HG03280 (cell line): ENCODE measurements around the gene NSMF.
"Not testable (repeated sequence)": the region's sequence is repeated elsewhere in the genome, so short reads cannot be mapped to it uniquely, and the experiment has no call there.

Source experiments
- ATAC-seq: cut with Tn5 transposase; IDR thresholded peaks from one replicate; pipeline ENCODE4 v1.9.1; 2021; ENCODE audit warnings: mild to moderate bottlenecking, moderate library complexity; ENCODE audit not compliant: unreplicated experiment

The NSMF gene

DNA sequence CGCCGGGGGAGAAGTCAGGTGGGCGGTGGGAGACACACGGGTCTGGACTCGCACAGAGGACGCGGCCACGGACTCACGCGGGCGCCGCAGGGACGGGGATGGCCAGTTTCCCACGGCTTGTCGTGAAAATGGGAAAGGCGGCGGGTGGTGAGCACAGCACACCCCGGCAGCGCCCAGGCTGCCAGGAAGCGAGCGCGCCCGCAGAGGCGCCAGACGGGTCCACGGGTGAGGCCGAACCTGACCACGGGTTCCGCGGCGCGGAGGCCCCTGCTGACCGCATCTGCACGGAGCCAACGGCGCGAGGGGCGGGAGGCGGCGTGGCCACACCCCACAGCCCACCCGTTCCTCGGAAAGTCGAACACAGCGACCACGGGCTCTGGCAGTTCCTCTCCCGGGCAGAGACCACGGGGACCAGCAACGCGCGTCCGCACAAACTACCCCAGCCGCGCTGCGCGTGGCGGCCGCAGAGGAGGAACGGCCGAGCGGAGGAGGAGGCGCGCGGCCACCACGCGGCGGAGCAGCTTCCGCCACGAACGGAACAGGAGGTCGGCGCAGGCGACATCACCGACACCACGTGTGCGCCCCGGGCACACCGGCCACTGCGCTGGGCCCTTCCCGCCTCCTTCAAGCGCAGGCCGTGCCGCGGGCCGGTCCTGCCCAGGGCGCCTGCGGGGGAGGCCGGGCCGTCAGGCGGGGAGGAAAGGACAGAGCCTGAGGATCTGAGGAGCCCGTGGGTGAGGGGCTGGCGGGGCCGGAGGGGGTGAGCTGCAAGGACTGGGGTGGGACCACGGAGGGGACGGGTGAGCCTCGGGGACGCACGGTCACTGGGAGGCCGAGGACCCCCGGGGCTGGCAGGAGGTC, 41.7 kb downstream of the NSMF start:
- ATAC-seq = no peak

DNA sequence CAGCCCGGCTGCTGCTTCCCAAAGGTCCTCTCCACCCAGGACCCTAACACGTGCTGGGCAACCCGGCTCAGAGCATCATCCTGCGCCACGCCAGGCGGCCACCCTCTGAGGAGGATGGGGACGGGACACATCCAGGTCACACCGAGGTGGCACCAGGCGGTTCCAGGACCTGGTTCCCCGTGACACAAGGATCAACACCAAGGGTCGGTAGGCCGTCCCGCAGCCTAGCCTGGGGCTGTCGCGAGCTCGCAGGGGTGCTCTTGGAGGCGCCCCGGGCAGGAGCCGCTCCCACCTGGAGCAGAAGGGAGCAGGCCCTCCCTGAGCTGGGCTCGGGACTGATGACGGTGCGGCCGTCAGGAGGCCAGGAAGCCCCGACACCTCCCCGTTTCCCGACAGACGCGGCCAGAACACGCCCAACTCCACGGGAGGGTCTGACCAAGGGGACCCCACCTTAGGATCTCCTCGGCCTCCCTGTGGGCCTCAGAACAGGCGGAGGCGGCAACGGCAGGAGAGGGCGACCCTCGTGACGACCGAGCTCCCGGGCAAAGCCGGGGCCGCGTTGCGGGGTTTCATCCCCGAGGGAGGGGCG, 42.5 kb downstream of the NSMF start:
- ATAC-seq = no peak

DNA sequence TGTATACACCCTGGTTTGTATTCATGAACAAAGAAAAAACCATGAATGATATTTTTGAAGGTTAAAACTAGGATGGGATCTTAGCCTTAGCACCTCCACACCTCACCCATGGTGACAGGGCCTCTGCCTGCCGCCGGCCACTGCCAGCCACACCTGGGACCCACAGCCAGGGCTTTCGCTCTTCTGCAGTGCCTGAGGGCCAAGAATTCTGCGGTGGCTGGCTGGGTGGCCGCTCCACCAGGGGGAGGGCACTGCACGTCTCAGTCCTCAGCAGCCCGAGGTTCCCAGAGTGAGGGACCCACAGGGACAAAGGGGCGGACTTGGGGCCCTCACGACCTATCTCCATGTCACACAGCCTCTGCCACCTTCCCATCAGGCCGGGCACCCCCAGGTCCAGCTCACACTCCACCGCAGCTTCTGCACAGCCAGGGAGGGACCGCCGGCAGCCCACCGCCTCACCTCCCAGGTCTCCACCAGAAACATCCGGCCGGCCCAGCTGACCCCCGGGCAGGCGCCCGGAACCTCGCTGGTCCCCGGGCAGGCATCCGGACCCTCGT, 43.0 kb downstream of the NSMF start:
- no peak for ATAC-seq

DNA sequence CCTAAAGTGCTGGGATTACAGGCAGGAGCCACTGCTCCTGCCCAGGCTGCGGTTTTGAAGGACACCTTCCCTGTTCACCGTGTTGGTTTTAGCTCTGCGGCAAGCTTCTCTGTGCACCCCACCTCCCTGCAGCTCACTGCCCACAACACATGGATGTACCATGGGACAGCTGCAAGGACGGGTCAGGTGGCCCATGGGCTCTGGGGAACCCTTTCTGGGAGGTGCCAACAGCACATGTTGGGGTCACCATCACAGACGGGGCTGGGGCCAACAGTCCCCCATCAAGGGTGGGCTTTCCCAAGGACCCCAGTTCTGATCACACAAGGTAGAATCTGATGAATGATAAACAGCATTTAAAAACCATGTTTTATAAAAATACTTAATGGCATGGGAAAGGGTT, 43.7 kb downstream of the NSMF start:
- ATAC-seq = no peak

DNA sequence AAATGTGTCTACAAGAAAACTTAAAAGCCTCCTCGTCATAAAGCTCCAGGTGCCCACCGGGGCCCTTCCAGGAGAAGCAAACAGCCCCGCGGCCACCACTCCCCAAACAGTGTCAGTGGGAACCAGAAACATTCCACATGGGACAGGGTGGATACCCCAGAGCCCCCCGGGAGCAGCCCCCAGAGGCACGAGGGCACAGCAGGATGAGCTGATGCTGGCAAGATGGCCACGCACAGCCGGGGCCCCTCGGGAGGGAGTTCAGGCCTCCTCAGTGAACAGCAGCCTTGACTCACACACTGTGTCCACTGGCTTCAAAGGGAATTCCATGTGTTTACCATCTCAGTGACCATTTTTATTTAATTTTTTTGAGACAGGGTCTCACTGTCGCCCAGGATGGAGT, 46.7 kb downstream of the NSMF start:
- no peak for ATAC-seq

DNA sequence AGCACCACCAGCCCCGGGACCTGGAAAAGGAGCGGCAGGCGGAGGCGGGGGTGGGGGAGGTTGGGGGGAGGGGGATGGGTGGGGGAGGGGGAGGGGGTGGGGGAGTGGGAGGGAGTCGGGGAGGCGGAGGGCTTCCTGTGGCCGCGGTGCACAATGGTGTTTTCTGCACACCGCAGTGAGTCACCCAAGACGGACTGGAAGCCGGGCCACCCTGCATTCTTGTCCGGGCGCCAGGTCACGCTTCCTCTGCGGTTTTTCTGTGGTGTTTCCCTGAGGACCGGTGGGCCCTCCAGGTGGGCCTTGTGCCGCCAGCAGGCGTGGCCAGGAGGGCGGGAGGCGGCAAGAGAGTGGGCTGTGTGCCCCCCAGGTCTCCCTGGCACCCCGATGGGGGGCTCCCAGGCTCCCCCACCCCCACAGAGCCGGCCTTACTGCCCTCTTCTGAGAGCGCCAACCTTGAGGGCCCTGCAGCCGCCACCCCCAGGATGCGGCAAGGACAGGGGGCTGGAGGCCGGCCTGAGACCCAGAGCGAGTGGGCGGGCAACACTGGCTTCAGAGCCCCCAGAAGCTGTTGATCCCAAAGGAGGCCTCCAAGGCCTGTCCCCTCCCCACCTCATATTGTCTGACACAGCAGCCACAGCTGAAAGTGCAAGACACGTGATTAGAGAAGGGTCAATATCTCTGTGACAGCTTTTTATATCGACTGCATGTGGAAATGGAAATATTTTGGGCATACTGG, 47.3 kb downstream of the NSMF start:
- ATAC-seq = no peak

DNA sequence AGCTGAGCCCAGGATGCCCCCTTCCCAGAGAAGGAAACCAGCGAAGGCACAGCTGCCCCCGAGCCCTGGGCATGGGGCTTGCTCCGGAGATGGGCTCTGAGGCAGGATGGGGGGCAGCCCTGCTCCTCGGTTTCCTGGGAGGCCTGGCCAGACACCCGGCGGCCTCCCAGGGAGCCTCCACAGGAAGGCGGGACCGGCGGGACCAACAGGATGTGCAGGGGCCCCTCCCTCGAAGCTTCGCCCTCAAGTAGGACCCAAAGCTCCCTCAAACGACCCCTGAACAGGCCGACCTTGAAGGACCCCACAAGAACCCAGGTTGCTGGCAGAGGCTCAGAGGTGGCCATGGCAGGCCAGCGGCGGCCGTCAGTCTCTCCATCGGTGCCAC, 47.9 kb downstream of the NSMF start:
- no peak for ATAC-seq

DNA sequence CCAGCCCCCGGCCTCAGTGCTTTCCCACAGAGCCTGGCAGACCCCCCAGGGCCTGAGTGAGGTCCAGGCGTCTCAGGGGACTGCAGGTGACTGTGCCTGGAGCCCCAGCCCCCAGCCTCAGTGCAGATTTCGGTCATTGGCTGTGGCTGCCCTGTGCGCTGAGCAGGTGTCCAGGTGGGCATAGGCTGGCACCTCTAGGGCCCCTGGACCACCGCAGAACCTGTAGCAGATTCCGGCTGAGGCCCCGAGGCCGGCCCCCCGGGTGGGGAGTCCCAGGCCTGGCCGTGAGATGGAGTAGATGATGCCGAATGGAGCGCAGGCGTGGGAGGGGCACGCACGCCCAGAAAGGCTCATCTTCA, 48.3 kb downstream of the NSMF start:
- no peak for ATAC-seq

DNA sequence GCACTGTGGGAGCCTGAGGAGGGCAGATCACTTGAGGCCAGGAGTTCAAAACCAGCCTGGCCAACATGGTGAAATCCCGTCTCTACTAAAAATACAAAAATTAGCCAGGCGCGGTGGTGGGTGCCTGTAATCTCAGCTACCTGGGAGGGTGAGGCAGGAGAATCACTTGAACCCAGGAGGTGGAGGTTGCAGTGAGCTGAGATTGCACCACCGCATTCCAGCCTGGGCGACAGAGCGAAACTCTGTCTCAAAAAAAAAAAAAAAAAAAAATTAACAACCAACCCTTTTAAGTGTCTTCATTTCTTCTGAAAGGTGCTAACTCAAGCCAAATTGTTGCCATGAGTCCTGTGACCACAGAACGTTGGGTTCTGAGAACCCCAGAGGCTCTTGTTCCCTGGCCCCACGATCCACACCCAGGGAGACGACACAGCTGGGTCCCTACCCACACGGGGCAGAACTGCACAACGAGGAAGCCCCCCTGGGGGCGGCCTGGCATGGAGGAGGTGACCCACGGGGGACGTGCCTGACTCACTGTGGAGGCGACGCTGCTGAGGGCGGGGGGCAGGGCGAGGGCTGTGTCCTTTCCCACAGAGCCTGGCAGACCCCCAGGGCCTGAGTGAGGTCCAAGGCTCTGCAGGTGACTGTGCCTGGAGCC, 48.8 kb downstream of the NSMF start:
- ATAC-seq = not testable (repeated sequence)

DNA sequence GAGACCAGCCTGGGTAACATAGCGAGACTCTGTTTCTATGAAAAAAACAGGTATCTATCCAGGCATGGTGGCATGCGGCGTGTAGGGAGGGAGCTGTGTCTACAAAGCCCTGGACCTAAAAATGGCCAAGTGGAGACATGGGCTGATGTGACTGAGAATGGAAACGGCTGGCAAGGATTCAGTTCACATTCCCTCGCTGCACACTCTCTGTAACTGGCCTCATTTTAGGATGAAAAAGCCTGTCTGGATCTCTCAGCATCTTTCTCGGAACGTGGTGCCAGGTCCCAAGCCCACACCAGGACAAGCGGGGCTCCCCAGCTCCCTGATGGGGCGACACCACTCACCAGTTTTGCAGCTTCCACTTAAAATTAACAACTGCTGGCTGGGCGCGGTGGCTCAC, 49.6 kb downstream of the NSMF start:
- no peak for ATAC-seq

DNA sequence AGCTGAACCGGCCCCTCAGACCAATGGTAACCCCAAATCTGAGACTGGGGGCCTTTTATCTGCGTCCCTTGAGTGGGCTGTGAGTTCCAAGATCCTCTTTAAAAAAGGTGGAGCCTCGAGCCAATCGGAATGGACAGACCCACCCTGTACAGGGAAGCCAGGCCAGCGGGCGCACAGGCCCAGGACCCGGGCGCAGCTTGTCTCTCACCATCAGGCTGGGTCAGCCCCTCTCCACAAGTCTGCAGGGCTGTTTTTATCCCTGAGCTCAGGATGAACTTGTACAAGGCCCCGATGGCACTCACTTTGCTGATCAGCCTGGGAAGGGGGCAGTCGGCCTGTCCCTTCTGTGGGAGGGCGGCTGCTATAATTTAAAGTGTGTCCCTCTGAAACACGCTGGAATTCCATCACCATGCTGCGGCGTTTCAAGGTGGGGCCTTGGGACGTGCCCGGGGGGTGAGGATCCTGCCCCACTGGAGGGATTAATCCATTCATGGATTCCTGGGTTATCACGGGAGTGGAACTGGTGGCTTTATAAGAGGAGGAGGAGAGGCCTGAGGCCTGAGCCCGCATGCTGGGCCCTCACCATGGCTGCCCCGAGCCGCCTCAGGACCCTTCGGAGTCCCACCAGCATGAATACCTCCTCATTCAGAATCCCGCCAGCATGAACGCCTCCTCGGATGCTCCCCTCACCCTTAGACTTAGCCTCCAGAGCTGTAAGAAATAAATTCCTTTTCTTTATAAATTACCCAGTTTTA, 50.3 kb downstream of the NSMF start:
- no peak for ATAC-seq

DNA sequence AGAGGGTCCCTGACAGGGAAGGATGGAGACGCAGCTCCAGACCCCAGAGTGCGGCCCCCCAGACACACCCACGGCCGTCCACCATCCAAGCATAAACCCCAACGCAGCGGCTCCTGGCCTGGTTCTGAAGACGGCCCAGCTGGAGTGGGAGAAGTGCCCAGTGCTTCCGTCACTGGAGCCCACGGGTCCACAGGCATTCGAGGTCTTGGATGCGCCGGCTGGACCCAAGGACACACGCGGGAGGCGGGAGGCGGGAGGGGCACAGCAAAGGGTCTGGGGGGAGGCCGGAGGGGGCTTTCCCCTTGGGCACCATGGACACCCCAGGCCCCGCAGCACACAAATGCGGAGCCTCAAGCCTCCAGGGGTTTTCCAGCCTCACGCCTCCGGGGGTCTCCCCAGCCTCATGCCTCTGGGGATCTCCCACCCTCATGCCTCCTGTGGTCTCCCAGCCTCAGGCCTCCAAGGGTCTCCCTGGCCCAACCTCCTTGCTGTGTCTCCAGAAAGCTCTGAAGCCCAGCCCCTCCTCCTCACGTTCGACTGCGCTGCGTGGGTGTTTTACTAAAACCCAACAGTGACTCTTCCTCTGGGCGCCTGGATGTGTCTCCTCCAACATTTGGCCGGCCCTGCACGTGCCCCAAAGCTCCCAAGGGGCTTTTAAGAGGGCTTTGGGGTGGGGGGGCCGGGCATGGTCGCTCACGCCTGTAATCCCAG, 51.4 kb downstream of the NSMF start:
- no peak for ATAC-seq

DNA sequence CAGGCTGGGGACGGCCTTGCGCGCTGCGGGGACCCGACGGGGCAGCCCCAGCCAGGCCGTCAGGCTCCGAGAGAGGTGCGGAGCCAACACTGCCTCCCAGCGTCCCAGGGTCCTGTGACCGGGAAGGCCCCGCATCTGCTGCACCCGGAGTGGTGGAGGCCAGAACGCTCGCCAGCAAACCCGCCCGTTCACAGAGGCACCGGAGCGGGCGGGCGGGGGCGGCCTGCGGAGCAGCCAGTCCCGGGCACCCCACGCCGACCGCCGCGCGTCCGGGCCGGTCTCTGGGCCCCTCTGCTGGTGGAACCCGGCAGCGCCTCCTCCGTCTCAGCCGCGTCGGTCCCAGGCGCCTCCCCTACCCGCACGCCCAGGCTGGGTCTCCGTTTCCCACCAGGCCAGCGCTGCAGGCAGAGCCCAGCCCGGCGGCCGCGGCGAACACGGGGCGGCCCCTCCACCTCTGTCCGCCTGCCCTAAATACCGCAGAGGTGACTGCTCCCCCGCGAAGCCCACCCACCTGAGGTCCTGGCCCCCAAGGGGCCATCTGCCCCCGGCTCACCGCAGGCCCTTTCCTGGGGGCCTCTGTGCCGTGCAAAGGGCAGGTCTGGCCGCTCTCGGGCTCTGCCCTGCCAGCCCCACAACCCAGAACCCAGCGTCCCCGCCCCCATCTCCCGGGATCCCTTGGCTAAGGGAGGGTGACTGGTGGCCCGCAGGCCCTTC, 52.1 kb downstream of the NSMF start:
- ATAC-seq = peak; percentile 62

DNA sequence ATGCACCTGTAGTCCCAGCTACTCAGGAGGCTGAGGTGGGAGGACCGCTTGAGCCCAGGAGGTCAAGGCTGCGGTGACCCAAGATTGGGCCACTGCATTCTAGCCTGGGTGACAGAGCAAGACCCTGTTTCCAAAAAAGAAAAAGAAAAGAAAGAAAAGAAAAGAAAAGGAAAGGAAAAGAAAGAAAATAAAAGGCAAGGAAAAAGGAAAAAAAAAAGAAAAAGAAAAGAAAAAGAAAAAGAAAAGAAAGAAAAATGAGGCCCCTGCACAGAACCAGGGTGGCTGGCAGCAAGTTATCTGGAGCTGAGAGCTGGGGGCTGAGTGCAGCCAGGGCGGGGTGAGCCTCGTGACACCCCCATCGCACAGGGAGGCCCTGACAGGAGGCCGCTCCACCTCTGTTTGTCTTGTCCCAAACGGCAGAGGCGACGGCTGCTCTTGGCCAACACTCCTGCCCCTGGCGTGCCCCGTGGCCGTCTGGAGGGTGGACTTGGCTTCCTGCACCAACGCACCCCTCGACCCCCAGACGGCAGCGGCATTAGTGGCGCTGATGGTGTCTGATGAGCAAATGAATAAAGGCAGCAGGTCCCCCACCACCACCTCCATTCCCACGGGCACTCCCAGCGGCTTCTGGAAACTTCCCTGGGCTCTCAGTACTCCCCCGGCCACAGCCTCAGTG, 52.9 kb downstream of the NSMF start:
- ATAC-seq = no peak

DNA sequence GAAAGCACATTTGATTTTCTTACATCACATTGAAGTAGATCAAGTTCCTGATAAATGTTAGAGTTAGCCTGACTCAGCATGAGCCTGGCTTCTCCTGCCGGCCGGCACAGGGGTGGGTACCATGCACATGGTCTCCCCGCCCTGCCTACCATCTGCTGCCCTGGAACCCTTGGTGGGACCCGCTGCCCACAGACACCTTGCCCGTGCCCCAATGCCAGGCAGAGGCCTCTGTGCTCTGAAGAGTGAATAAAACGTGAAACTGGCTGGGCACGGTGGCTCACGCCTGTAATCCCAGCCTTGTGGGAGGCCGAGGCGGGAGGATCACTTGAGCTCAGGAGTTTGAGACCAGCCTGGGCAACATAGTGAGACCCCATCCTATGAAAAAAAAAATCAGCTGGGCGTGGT, 53.5 kb downstream of the NSMF start:
- no peak for ATAC-seq

DNA sequence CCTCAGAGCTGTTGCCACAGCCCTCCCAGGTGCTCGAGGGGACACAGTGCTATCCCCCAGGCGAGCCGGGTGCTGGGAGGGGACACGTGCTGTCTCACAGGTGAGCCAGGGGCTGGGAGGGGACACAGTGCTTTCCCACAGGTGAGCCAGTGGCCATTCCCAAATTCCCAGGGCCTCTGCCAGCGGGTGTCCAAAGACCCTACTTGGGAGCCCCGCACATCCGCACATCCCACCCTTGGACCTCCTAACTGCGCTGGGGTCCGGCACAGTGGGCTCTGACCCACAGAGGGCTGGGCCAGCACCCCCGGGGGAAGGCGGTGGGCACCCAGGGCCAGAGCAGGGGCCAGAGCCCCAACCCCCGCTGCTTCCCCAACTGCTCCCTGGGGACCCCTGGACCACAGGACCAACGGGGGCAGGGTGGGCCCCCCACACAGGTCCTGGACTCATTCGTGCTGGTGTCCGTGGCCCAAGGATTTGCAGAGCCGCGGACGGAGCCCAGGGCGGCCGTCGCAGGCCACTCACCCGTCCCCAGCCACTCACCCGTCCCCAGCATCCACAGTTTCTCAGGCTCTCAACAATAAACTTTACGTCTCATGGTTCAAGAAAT, 54.1 kb downstream of the NSMF start:
- no peak for ATAC-seq

DNA sequence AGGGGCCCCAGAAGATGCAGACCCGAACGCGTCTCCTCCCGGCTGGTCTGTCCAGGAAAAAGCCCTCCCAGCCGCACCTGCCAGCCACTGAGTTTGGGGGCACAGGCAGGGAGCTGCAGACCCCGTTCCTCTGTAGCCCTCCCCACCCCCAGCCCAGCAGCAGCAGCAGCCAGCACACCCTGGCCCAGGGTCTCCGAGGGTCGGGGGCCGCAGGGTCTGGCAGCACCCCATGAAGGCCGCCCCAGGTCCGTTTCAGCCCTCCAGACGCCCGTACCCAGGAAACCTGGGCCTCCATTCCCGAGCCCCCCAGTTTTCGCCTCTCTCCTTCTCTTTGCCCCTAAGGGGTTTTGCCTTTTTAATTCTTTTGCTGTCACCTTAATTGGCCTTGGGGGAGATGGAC, 55.9 kb downstream of the NSMF start:
- ATAC-seq = no peak

DNA sequence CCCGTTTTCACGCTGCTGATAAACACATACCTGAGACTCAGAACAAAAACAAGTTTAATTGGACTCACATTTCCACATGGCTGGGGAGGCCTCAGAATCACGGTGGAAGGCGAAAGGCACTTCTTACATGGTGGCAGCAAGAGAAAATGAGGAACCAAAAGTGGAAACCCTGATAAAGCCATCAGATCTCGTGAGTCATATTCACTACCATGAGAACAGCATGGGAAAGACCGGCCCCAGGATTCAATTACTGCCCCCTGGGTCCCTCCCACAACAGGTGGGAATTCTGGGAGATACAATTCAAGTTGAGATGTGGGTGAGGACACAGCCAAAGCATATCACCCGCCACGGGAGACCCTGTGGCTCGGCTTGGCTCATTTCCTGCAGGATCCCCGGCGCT, 56.4 kb downstream of the NSMF start:
- ATAC-seq = no peak
